Hindlimb muscle (tissue), 1 donor: ENCODE results near the gene RANBP3. TPM values are rescaled to one million over a fixed set of nuclear protein-coding genes. Genes with fewer than 3 reads are reported as not detected.
"Not testable (repeated sequence)": the region's sequence is repeated elsewhere in the genome, so short reads cannot be mapped to it uniquely, and the experiment has no call there.

Experiments used
- DNase-seq: peaks from one replicate; pipeline ENCODE4 v3.0.0-alpha.2; 2013
- polyA plus RNA-seq: library from polyadenylated mRNA; unstranded; fragments of 120-200 nt; gene quantifications from one replicate; pipeline ENCODE4 v1.2.1, GENCODE V29; 2013; ENCODE audit not compliant: insufficient read length

RANBP3 gene
- polyA plus RNA-seq, 1 donor: 47.9 TPM

DNA sequence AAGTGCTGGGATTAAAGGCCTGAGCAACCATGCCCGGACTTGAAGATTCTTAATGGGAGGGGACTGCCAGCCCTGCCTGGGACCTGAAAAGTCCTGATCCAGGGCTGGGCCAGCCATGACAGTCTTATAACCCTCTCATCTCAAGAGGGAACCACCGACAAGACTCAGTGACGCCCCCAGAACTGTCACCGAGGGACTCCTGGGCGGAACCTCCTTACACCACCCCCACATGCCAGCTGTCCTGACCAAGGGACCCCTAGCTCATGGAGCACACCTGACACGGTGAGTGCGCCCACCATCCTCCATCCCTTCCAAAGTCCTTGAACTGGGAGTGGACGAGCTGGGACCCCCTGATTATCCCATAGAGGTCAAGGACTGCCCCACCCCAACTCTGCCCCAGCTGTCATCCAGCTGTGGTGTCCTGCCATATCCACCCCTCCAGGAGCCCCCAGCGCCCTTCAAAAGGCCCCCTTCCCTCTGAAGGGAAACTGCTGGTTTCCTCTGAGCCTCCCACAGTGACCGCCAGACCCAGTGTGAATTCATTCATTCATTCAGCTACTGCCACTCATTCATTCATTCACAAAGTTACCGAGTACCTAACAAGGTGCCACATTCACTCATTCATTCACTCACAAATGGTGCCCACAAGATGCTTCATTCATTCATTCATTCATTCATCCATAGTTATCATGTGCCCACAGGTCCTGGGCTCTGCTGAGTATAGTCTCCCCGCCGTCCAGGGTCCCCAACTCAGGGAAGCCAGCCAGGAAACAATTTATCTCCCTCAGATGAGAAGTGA is 78.0 kb downstream of the RANBP3 start:
- no peak for DNase-seq

GRCh38 chr19:5897189-5897969 is 80.6 kb downstream of the RANBP3 start:
- no peak for DNase-seq

DNA sequence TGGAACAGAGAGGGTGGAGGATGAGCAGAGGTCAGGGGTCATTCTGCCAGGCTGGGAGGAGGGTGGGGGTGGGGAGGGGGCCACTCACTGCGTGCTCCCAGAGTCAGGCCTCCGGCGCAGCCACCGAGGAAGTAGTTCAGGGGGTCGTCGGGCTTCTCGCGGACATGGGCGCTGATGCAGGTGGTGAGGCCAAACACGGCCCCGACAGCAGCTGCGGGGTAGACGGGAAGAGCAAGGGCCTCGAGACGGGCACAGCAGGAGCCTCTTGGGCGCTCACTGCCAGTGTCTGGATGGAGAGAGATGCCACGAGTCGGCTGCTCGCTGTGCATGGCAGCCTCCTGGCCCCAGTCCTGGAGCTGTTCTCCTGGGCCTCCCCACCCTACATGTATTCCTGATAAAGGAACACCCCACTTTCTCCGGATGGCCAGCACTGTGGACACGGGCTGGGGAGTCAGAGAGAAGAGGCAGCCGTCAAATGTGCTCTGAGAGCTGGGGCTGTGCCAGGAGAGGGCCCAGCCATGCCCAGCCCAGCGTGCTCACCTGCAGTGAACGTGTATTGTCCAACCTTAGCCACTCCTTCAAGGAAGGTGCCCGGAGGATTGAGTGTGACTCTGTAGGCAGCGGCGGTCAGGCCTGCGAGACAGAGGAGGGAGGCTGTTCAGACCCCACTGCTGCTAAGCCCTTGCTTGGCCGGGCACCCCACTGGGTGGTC is 81.4 kb downstream of the RANBP3 start:
- no peak for DNase-seq

- no peak for DNase-seq
These were observed 82.0 kb downstream of the RANBP3 start for GRCh38 chr19:5895890-5896289.

GRCh38 chr19:5895409-5895808 is 82.5 kb downstream of the RANBP3 start:
- no peak for DNase-seq

DNA sequence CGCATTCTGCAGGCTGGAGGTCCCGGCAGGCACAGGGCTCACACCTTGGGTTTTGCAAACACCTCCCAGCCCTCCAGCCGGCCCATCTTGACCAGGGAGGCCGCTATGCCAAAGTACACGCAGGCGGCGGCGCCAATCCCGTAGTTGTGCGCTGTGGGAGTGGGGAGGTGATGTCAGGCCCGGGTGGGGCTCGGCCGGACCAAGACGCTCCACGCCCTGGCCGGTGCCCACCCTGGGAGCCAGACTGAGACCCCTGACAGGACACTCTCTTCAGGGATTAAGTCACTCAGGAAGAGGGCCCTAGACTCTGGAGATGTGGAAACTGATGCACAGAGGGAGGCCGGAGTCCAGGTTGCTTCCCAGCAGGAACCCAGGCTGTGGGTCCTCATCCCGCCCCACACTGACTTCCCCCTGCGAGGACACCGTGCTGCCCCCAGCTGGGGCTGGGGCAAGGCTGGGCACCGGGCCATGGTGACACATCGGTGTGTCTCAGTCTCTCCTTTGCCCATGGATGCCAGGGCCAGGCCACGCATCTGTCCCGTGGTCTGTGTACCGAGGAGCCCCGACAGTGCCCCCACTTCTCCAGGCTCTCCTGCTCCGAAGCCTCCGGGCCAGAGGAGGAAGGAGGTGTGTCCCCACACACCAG is 83.1 kb downstream of the RANBP3 start:
- no peak for DNase-seq

DNA sequence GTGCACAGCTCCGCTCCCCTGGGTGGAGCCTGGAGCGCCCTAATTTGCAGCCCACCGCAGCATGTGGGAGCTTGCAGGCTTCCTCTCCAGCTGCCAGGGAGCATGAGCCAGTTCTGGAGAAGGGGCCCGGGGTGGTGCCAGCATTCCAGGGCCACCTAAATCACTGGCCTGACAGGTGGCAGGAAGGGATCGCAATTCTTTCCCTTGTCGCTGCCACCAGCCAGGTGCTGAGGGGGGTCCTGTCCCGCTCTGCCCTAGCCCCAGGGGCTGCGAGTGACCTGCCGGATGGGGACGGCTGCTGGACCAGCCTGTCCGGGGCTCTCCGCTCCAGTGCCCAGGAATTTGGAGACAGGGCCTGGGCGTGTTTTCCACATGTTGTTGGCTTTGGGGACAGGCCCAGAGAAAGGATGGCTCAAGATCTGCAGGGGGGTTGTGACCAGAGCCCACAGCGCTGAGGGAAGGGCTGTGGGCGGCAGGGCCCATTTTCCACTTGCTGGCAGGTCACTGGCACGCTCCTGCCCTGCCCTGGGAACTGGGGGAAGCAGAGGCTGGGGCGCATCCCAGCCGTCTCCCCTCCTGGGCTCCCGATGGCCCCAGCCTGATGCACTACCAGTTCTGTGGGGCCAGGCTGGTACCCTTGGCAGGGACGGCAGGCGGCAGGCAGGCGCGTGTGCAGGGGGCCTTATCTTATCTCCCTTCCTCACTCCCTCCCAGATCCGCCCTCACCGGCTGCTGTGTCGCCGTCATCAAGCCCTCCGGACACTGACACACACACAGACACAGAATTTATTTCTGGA is 83.8 kb downstream of the RANBP3 start:
- DNase-seq: no peak

GRCh38 chr19:5893296-5893903 is 84.5 kb downstream of the RANBP3 start:
- DNase-seq: no peak

DNA sequence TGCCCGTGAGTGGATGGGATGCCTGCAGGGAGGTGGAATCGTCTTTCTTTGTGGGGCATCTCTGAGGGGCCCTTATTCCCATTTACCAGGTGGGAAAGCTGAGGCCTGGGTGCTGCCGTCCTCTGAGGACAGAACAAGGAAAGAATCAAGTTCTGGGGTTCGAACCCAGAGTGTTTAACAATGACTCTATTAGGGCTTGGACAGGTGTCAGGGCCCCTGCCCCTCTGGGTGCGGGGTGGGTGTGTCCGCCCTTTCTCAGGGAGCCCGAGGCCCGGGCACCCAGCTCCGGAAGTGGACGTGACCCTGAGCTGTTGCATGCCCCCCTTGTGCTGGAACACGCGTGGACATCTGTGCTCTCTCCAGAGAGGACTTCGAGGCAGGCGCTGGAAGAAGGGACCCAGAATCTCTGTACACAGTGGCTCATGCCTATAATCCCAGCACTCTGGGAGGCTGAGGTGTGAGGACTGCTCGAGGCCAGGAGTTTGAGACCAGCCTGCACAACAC is 85.1 kb downstream of the RANBP3 start:
- DNase-seq: no peak

DNA sequence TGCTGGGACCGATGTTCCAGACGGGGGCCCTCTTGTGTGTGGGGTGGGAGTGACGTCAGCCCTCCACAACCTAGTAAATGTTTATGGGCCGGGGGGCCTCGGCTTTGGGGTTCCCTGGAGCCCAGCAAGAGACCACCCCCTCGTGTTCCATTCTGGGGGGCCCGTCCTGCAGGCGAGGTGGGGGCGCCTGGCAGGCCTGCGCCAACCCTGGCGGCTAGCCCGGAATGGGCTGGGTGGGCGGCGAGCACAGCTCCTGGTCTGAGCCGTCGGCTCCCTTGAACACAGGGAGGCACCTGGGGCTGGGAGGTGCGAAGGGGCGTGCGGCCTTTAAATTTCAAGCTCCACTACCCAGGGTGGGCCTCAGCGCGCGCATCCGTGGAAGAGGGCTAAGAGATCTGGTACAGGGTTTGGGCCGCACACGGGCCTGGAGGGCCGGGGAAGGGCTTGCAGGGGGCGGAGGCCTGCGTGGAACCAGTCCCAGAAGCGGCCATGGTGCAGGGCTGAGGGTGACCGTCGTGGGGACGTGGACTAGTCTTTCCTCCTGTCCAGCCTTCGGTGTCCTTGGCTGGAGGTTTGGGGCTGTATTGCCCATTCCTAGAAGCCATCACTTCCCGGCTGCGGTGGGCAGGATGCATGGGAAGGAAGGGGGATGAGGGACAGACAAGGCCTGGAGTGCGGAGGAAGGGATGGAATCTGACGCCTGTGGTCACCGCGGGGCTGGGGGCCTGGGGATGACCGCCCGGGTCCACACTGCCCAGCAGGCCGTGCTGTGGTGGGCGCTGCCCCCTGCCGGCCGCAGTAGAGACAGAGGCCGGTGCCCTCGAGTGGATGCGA is 85.8 kb downstream of the RANBP3 start:
- DNase-seq: no peak

GRCh38 chr19:5891572-5891937 is 86.4 kb downstream of the RANBP3 start:
- no peak for DNase-seq

DNA sequence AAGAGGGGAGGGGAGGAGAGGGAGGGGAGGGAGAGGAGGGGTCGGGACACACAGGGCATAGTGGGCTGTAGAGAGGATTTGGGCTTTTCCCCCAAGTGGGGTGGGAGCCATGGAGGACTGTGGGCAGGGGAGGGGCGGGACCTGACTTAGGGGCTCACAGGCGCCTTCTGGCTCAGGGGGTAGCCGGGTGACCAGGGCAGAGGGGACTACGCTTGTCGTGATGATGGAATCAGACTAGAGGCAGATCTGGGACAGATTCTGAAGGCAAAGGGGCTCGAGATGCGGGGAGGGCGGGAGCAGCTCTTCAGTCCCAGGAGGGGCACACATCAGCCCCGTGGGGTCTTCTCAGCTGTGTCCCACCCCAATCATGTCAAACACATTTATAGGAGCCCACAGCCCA is 87.8 kb downstream of the RANBP3 start:
- DNase-seq: no peak

GRCh38 chr19:5889288-5889971 is 88.5 kb downstream of the RANBP3 start:
- no peak for DNase-seq

DNA sequence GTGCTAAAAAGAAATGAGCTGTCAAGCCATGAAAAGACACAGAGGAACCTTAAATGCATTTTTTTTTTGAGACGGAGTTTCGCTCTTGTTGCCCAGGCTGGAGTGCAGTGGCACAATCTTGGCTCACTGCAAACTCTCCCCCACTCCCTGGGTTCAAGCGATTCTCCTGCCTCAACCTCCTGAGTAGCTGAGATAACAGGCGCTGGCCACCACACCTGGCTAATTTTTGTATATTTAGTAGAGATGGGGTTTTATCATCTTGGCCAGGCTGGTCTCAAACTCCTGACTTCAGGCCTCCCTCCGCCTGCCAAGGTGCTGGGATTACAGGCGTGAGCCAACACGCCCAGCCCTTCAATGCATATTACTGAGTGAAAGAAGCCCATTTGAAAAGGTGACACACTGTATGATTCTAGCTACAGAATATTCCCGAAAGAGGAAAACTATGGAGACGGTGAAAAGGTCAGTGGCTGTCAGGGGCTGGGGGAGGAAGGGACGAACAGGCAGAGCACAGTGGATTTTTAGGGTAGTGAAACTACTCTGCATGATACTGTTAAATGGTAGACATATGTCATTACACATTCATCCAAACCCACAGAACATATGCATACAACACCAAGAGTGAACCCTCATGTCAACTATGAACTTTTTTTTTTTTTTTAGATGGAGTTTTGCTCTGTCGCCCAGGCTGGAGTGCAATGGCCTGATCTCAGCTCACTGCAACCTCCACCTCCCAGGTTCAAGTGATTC is 93.7 kb downstream of the RANBP3 start:
- DNase-seq: not testable (repeated sequence)

GRCh38 chr19:5883157-5883873 is 94.6 kb downstream of the RANBP3 start:
- DNase-seq: not testable (repeated sequence)

GRCh38 chr19:5882421-5882968 is 95.4 kb downstream of the RANBP3 start:
- no peak for DNase-seq

DNA sequence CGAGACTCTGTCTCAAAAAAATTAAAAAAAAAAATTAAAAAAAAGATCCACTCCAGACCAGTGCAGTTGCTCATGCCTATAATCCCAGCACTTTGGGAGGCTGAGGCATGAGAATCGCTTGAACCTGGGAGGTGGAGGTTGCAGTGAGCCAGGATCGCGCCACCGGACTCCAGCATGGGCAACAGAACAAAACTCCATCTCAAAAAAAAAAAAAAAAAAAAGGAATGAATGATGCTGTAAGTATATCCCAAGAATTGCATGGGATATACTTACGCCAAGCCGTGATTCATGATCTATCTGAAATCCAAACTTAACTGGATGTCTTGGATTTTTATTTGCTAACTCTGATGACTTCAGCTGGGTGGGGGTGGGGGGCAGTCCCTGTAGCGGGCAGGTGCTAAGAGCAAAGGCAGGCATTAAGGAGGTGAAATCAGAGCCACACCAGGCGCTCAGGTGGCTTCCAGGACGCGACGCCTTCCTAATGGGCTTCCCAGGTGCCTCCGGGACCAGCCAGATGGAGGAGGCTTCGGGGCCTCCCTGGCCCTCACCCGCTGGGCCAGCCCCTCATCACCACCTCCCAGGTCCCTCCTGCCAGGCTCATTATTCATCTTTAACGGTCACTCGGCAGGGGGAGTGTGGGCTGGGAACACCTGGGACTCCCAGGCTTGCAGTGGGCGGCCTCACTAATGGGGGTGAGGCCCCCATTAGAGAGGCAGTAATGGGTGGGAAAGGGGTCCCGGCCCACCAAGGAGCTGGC is 96.2 kb downstream of the RANBP3 start:
- no peak for DNase-seq
